Activated T-cell treated with anti-CD3 and anti-CD28 coated beads, Interleukin-2, amount 50 U/mL, for 72 hours (primary cell): ENCODE measurements around the gene TMC4. TPM values are rescaled to one million over a fixed set of nuclear protein-coding genes. Genes with fewer than 3 reads are reported as not detected.
"Not testable (repeated sequence)": the region's sequence is repeated elsewhere in the genome, so short reads cannot be mapped to it uniquely, and the experiment has no call there.

Experiments
- ATAC-seq, 2 donors: fragments of 150-1000 bp; cut with Tn5 transposase; replicated peaks in 1 of 2; 2 replicates each; pipeline ENCODE4 v1.10.0; 2021; ENCODE audit warnings: moderate library complexity in 2 of 2, mild to moderate bottlenecking in 1 of 2
- DNase-seq, 2 donors: peaks; one replicate each; pipeline ENCODE4 v3.0.0; 2021 to 2022; ENCODE audit warnings: mixed read lengths in 1 of 2
- H3K27ac Mint-ChIP-seq: one replicate; pipeline ENCODE4 v1.8.0; 2022; ENCODE audit warnings: mild to moderate bottlenecking, moderate library complexity, mixed read lengths
- H3K27me3 Mint-ChIP-seq: one replicate; pipeline ENCODE4 v1.8.0; 2022; ENCODE audit warnings: low read depth, mixed read lengths
- H3K36me3 Mint-ChIP-seq, 2 donors: one replicate each; pipeline ENCODE4 v1.8.0; 2022; ENCODE audit warnings: mixed read lengths in 2 of 2, mild to moderate bottlenecking in 1 of 2; ENCODE audit not compliant: insufficient read depth in 2 of 2
- H3K4me1 Mint-ChIP-seq: one replicate; pipeline ENCODE4 v1.8.0; 2022; ENCODE audit warnings: low read depth, mixed read lengths
- H3K4me3 Mint-ChIP-seq, 2 donors: one replicate each; pipeline ENCODE4 v1.8.0; 2022; ENCODE audit warnings: mild to moderate bottlenecking in 2 of 2, mixed read lengths in 2 of 2, moderate library complexity in 2 of 2
- H3K9me3 Mint-ChIP-seq, 2 donors: one replicate each; pipeline ENCODE4 v1.8.0; 2022; ENCODE audit warnings: mixed read lengths in 2 of 2
- total RNA-seq, 2 donors: library from RNA; stranded (reverse); gene quantifications; one replicate each; pipeline ENCODE4 v1.2.3, GENCODE V29; 2022

Gene TMC4, protein sequence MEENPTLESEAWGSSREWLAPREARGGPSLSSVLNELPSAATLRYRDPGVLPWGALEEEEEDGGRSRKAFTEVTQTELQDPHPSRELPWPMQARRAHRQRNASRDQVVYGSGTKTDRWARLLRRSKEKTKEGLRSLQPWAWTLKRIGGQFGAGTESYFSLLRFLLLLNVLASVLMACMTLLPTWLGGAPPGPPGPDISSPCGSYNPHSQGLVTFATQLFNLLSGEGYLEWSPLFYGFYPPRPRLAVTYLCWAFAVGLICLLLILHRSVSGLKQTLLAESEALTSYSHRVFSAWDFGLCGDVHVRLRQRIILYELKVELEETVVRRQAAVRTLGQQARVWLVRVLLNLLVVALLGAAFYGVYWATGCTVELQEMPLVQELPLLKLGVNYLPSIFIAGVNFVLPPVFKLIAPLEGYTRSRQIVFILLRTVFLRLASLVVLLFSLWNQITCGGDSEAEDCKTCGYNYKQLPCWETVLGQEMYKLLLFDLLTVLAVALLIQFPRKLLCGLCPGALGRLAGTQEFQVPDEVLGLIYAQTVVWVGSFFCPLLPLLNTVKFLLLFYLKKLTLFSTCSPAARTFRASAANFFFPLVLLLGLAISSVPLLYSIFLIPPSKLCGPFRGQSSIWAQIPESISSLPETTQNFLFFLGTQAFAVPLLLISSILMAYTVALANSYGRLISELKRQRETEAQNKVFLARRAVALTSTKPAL
- under 1 TPM; 0.24 to 0.63 TPM for total RNA-seq

DNA sequence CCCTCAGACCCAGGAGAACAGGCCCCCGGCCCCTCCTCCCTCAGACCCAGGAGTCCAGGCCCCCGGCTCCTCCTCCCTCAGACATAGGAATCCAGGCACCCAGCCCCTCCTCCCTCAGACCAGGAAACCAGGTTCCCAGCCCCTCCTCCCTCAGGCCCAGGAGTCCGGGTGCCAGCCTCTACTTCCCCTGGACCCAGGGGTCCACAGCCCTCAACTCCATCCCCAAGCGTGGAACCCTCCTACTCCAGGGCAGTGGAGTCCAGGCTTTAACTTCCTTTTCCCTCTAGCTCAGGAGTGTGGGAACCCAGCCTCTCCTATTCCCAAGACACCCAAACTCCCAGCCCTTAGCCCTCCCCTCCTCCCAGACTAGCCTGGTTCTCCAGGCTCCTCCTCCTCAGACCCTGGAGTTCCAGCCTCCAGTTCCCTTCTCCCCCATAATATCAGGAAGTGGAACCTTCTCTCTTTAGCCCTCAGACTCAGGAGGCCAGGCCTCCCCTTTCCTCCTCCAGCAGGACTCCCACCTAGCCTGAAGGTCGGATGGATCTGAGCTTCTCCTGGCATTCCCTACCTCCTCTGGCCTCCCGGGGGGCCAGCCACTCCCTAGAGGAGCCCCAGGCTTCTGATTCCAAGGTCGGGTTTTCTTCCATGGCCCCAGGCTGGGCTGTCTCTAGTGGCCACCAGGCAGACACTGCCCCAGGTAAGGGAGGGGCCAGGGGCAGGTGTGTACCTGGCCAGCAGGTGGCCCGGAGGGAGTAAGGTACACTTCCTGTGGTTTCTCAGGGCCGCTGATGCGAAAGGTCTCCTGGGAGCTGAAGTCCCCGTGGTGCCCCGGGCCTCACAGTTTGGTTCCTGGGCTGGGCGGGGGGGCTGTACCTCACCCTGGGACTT is at the start of gene TMC4:
TSS of gene TMC4 (minus strand) at position 690 of the 888 bp plus-strand sequence. CDS start at position 647, 43 bp downstream.
- H3K36me3 Mint-ChIP-seq: peaks cover 0 to 1% of the 10 kb centered on the region in 2 donors
- ATAC-seq (no peak), DNase-seq (no peak)
- H3K4me1 Mint-ChIP-seq: peaks cover 6% of the 10 kb centered on the region
- no peak within 1 kb of the TSS for H3K4me3 Mint-ChIP-seq
- H3K27me3 Mint-ChIP-seq: no peaks in the 10 kb centered on the region
- no peak within 1 kb of the TSS for H3K27ac Mint-ChIP-seq
- H3K9me3 Mint-ChIP-seq: no peaks in the 10 kb centered on the region

DNA sequence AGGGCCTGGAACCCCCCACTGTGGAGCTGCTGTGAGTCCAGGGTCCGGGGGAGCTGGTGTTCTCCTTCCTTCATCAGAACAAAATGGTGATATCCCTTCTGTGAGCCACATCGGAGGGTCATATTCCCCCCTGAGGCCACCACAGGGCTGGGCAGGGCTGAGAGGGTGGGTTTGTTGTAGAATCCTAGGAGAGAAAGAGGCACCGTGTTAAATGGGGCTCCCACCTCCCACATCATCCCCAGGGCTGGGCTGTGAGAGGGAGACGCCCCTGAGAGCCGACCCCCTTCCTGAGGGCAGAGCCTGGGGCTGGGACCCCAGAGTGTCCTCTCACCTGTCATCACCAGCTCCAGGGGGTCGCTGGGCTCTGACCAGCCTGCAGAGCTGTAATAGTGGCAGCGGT is 49.0 kb upstream of the TMC4 start:
- H3K4me1 Mint-ChIP-seq, H3K36me3 Mint-ChIP-seq, DNase-seq, H3K27ac Mint-ChIP-seq, H3K4me3 Mint-ChIP-seq, ATAC-seq, H3K9me3 Mint-ChIP-seq: not testable (repeated sequence)
- H3K27me3 Mint-ChIP-seq: peaks cover 11% of the 10 kb centered on the region

DNA sequence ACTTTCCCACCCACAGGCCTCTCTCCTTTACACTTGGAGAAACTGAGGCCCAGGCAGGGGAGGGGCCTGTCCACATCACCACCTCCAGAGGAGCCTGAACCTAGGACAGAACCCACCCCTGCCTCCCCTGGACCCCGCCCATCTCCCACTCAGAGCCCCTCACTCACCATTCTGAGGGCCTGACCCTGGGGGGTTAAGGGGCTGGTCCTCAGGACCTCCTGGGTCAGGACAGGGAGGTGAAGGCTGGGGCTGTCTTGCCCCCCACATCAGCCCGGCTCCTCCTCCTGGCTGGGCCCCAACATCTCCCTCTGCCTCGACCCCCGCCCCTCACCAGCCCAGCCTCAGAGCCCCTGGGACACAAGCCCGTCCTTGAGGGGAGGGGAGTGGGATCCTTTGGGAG is 46.7 kb upstream of the TMC4 start:
- H3K4me3 Mint-ChIP-seq, DNase-seq, H3K9me3 Mint-ChIP-seq, H3K27ac Mint-ChIP-seq, H3K4me1 Mint-ChIP-seq, ATAC-seq, H3K36me3 Mint-ChIP-seq: not testable (repeated sequence)
- peaks cover 11% of the 10 kb centered on the region for H3K27me3 Mint-ChIP-seq

DNA sequence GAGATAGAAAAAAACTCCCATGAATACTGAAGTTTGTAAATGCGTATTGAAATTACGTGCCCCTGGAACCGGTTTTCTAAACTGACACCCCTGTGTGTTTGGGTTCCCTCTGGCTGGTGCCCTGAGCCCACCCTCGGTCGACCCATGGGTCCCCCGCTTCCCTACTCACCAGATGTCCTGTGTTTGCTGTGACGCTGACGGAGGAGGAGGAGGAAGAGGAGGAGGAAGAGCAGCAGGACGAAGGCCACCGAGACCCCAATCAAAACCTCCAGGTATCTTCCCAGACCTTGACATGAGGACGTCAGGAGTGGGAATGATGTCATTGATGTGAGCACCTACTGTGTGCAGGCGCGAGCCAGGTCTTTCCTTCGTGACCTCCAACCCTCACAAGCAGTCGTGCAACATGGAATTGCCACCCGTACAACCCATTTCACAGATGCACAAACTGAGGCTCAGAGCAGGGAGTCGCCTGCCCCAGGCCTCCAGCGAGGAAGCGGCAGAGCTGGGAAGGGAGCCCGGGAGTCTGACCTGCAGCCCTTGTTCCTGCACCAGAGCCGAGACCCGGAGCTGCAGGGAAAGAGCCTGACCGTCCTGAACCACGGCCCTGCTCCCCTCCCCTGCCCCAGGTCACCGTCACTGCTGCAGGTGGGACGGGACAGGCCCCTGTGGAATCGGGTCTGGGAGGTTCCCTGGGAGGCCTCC is 46.2 kb upstream of the TMC4 start:
- DNase-seq (no peak), ATAC-seq (no peak)
- peaks cover 0 to 6% of the 10 kb centered on the region in 2 donors for H3K36me3 Mint-ChIP-seq
- H3K4me1 Mint-ChIP-seq: no peaks in the 10 kb centered on the region
- H3K4me3 Mint-ChIP-seq: no peak overlapping the region
- no peak overlapping the region for H3K27ac Mint-ChIP-seq
- no peaks in the 10 kb centered on the region for H3K9me3 Mint-ChIP-seq
- H3K27me3 Mint-ChIP-seq: peaks cover 10% of the 10 kb centered on the region

DNA sequence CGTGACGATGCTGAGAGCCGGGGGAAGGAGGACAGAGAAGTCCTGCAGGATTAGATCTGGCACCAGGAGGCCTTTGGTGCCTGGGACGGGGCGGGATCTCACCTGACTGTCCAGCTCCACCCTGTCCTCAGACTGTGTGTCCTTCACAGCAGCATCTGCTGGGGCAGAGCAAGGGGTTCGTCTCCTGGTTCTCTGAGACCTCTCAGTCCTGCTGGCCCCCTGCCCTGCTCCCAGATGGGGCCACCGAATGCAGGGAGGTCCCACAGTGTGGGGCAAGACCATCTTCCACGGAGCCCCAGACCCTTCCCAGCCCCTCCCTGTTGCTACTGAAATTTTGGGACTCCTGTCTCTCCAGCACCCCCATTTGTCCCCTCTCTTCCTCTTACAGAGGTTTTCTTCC is 45.3 kb upstream of the TMC4 start:
- Mint-ChIP-seq H3K4me3 (no peak overlapping the region), H3K9me3 (no peaks in the 10 kb centered on the region), H3K27ac (no peak overlapping the region), H3K27me3 (peaks cover 3% of the 10 kb centered on the region), H3K4me1 (no peaks in the 10 kb centered on the region), H3K36me3 (peaks cover 0 to 7% of the 10 kb centered on the region in 2 donors)
- ATAC-seq (no peak), DNase-seq (no peak)

DNA sequence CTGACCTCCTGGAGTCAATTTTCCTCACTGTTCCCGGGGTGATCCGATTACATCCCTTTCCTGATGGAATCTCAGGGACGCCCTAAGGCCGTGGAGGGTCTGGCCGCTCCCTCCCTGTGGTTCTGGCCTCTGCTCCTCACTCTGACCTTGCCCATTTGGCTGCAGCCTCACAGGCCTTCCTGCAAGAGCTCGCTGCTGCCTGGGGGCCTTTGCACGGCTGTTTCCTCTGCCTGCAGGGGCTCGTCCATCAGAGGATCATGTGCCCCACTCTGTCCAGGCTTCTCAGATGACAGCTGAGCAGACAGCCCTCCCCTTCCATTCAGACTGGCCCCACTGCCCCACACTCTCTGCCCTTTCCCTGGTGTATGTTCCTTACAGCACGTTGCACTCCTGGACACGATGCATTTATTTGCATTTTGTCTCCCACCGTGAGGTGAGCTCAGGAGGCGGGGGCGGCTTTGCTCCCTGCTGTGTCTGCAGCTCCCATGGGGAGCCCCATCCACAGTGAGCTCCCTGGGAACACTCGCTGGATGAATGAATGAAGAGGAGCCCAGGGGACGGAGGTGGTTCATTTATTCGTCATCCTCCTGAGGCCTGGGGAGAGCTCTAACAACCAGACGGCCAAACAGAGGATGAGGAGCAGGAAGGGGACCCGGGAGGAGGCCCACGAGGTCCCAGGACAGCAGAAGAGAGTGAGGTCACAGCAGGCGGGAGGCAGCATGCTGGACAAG is 44.7 kb upstream of the TMC4 start:
- not testable (repeated sequence) for DNase-seq, H3K27me3 Mint-ChIP-seq, H3K4me1 Mint-ChIP-seq, H3K4me3 Mint-ChIP-seq, ATAC-seq, H3K27ac Mint-ChIP-seq, H3K9me3 Mint-ChIP-seq
- peaks cover 0 to 11% of the 10 kb centered on the region in 2 donors for H3K36me3 Mint-ChIP-seq

DNA sequence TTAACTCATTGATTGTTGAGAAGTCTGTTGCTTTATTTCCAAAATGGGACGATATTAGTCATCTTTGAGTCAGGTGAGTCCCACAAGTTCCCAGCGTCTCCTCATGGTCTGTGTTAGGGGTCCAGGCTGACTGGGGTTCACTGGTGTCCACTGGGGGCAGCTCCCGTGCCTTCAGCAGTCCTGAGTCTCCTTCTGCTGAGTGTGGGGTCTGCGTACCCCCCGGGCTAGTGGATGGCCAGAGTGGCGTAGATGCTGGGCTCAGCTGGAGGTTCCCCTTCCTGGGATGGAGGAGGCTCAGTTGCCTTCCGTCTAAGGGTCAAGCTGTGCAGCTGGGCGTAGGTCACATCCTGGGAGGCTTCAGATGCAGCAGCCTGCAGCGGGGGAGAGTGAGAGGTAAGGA is 43.9 kb upstream of the TMC4 start:
- ATAC-seq (no peak), DNase-seq (no peak)
- Mint-ChIP-seq H3K4me1 (peaks cover 9% of the 10 kb centered on the region), H3K36me3 (peaks cover 0 to 13% of the 10 kb centered on the region in 2 donors), H3K4me3 (no peak overlapping the region), H3K27ac (no peak overlapping the region), H3K9me3 (no peaks in the 10 kb centered on the region), H3K27me3 (no peaks in the 10 kb centered on the region)

DNA sequence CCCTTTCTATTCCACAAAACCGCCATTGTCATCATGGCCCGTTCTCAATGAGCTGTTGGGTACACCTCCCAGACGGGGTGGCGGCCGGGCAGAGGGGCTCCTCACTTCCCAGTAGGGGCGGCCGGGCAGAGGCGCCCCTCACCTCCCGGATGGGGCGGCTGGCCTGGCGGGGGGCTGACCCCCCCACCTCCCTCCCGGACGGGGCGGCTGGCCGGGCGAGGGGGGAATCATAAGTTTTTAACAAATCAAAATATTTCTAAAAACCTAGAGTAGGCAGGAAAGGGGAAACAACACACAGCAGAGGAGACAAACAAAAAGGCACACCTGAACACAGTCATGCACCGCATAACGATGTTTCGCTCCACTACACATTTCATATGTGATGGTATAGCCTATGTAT is 41.8 kb upstream of the TMC4 start:
- H3K27me3 Mint-ChIP-seq, DNase-seq, H3K9me3 Mint-ChIP-seq, H3K27ac Mint-ChIP-seq, ATAC-seq, H3K4me3 Mint-ChIP-seq: not testable (repeated sequence)
- H3K4me1 Mint-ChIP-seq: peaks cover 30% of the 10 kb centered on the region
- peaks cover 5 to 23% of the 10 kb centered on the region in 2 donors for H3K36me3 Mint-ChIP-seq

DNA sequence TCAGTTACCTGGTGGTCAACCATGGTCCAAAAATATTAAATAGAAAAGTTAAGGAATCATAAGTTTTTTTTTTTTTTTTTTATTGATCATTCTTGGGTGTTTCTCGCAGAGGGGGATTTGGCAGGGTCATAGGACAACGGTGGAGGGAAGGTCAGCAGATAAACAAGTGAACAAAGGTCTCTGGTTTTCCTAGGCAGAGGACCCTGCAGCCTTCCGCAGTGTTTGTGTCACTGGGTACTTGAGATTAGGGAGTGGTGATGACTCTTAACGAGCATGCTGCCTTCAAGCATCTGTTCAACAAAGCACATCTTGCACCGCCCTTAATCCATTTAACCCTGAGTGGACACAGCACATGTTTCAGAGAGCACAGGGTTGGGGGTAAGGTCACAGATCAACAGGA is 41.3 kb upstream of the TMC4 start:
- not testable (repeated sequence) for ATAC-seq, H3K27ac Mint-ChIP-seq, H3K4me3 Mint-ChIP-seq, DNase-seq, H3K27me3 Mint-ChIP-seq, H3K9me3 Mint-ChIP-seq
- peaks cover 35% of the 10 kb centered on the region for H3K4me1 Mint-ChIP-seq
- peaks cover 5 to 26% of the 10 kb centered on the region in 2 donors for H3K36me3 Mint-ChIP-seq

DNA sequence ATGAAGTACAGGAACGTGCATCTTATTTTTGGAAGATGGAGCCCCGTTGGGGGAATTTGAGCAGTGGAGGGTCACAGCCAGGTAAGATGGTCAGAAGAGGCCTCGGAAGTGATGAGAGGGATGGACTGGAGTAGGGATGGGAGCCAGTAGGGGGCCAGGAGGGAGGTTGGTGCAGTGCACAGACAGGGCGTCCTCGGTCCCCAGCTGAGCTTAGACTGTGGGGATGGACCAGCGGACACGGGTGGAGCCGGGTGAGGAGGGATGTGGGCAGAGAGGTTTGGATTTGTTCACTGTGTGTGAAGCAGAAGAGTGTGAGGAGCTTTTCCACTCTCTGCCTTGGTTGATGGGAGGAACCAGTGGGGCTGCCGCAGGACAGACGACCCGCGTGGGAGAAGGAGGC is 38.3 kb upstream of the TMC4 start:
- no peak for DNase-seq
- peaks cover 65% of the 10 kb centered on the region for H3K4me1 Mint-ChIP-seq
- ATAC-seq: peak in 1 of 2 donors; percentile 3
- peak overlapping the region; percentile 38 to 68 for H3K4me3 Mint-ChIP-seq
- H3K27me3 Mint-ChIP-seq: no peaks in the 10 kb centered on the region
- no peaks in the 10 kb centered on the region for H3K9me3 Mint-ChIP-seq
- H3K27ac Mint-ChIP-seq: peak overlapping the region; percentile 10
- H3K36me3 Mint-ChIP-seq: peaks cover 8 to 38% of the 10 kb centered on the region in 2 donors

DNA sequence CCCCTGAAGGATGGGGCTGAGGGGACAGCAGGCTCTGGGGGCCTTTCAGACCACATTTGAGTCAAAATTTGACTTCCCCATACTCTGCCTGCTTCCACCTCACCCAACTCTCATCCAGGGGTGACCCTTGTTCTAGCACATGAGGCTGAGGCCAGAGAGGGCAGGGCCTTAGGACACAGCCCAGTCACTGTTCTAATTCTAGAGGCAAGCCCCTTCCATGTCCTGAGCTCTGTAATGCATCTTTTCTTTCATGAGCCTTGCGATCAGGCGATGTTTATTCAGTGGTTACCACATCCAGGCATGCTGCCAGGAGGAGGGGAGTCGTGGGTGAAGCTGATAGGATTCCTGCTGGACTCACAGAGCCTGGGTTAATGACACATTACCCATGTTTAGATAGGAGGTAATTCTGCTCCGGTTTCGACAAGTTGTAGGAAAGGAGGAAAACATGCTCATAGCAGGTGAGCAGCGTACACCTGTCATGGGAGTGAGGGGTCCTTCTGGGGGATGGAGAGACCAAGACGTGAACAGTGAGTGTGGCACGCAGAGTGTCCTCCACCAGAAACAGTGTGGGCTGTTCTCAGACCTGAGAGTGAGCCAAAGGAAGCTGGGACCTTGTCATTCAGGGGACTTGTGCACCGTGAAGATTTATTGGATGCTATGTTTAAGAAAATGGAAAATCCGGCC is 37.0 kb upstream of the TMC4 start:
- Mint-ChIP-seq H3K4me3 (peak overlapping the region; percentile 38 to 68), H3K4me1 (peaks cover 78% of the 10 kb centered on the region), H3K9me3 (no peaks in the 10 kb centered on the region), H3K27me3 (no peaks in the 10 kb centered on the region), H3K36me3 (peaks cover 11 to 43% of the 10 kb centered on the region in 2 donors), H3K27ac (peak overlapping the region; percentile 6)
- DNase-seq: peak in 1 of 2 donors; percentile 37
- peak in 1 of 2 donors; percentile 2 for ATAC-seq
